ENCODE data around the gene OR51B2.

The OR51B2 gene

GRCh38 chr11:5282628-5283027 is 41.5 kb downstream of the OR51B2 start:
- no peak for DNase-seq

- DNase-seq = no peak
These were observed 42.5 kb downstream of the OR51B2 start for GRCh38 chr11:5281596-5281995.

DNA sequence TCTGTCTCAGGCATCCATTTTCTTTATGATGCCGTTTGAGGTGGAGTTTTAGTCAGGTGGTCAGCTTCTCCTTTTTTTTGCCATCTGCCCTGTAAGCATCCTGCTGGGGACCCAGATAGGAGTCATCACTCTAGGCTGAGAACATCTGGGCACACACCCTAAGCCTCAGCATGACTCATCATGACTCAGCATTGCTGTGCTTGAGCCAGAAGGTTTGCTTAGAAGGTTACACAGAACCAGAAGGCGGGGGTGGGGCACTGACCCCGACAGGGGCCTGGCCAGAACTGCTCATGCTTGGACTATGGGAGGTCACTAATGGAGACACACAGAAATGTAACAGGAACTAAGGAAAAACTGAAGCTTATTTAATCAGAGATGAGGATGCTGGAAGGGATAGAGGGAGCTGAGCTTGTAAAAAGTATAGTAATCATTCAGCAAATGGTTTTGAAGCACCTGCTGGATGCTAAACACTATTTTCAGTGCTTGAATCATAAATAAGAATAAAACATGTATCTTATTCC is 43.5 kb downstream of the OR51B2 start:
- peak in 3 of 14 donors; percentile 5 to 43 (median 17) for DNase-seq

- no peak for DNase-seq
These were observed 44.5 kb downstream of the OR51B2 start for GRCh38 chr11:5279471-5280090.

DNA sequence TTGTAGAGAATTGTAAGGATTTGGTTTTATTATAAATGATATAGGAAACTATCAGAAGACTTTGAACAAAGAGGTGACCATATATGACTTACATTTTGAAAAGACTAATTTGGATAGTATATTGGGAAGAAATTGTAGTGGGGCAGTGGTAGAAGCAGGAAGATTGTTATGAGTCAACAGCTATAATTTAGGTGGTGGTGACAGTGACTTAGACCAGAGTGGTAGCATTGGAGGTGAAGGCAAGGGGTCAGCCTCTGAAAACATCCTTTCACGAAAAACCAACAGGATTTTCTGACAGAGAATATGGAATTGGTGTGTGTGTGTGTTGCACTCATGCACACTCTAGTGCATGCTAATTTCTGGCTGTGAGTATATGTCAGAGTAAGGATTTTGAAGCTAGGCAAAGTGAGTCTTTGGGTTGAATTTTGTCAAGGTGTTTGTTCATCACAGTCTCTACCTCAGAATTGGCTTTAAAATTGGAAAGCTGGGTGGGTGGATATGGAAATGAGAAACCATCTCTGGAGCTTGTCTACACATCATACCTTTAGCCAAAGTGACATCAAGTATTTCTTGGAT is 46.2 kb downstream of the OR51B2 start:
- DNase-seq = no peak

- no peak for DNase-seq
These were observed 47.4 kb downstream of the OR51B2 start for GRCh38 chr11:5276697-5277096.

DNA sequence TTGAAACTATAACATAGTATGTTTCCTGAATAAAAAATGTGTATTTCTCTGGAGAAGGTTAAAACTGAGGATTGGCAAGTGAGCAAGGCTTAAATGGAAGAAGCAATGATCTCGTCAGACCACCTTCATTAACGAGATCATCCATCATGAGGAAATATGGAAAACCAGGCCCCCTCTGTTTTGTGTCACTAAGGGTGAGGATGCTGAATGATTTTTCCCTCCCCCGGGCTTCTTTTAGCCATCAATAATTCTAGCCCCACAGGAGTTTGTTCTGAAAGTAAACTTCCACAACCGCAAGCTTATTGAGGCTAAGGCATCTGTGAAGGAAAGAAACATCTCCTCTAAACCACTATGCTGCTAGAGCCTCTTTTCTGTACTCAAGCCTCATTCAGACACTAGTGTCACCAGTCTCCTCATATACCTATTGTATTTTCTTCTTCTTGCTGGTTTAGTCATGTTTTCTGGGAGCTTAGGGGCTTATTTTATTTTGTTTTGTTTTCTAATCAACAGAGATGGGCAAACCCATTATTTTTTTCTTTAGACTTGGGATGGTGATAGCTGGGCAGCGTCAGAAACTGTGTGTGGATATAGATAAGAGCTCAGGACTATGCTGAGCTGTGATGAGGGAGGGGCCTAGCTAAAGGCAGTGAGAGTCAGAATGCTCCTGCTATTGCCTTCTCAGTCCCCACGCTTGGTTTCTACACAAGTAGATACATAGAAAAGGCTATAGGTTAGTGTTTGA is 48.6 kb downstream of the OR51B2 start:
- DNase-seq = no peak

DNA sequence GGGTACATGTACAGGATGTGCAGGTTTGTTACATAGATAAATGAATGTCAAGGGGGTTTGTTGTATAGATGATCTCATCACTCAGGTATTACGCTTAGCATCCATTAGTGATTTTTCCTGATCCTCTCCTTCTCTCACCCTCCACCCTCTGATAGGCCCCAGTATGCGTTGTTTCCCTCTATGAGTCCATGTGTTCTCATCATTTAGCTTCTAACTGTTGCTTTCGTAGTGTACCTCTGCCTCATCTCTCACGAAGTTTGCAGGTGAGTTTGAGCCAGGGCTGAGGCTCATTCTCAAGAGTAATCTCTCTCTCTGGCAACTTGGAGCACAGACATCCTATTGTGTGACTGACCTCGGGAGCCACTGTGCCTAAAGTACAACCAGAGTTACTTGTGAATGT is 49.7 kb downstream of the OR51B2 start:
- DNase-seq = no peak

All from C1 segment of cervical spinal cord (tissue), 14 donors.